ENCODE data around the gene PTCD1.
A peak's percentile ranks its signal among the peaks of the same experiment; 100 is the strongest.

GRCh38 chr7:99408379-99409191, 30.0 kb downstream of the PTCD1 start, which contains the start of the genes BUD31 and PDAP1:
- TF ChIP-seq REST (IDR thresholded peaks at IDR 0.05; ENCODE audit: insufficient read depth in 1 of 2, low read depth in 2 of 2, low read length in 1 of 2) (0 out of 4 replicates have a peak, but pooled peaks of 1 of the 2 experiments have one; percentile 10), CTCF (IDR thresholded peaks at IDR 0.05) (no peak), POLR2AphosphoS5 (IDR thresholded peaks at IDR 0.05; ENCODE audit: low read depth, low read length) (peak; percentile 97)

All from Panc1 (cell line).